ENCODE results near the gene STAB1. TPM values are rescaled to one million over a fixed set of nuclear protein-coding genes. Genes with fewer than 3 reads are reported as not detected.

The STAB1 gene
- total and polyA plus RNA-seq, 2 experiments from 2014 or later: 0.90 to 1.9 TPM

Small RNA genes within 50 kb of the gene (small RNA-seq; reads per million reads assigned to genes)
- not detected for gene RNU6-856P (ENCODE audit: low replicate concordance)
- gene RNU6ATAC16P (ENCODE audit: low replicate concordance): not detected

Other genes starting within 250 kb of the STAB1 start
- gene PPM1M, start 249.6 kb upstream of the STAB1 start, total RNA-seq (2014; rRNA removed; shearing (Covaris generic)): 1.8 and 4.0 TPM in 2 replicates
- 2.2 and 2.8 TPM in 2 replicates for gene PPM1M, start 249.6 kb upstream of the STAB1 start, polyA plus RNA-seq (2016; fragmentation: Nextera tagmentation; extraction: Ambion mirVana)
- gene WDR82, start 216.7 kb upstream of the STAB1 start, total RNA-seq (2014; rRNA removed; shearing (Covaris generic)): 69.8 and 71.8 TPM in 2 replicates
- gene WDR82, start 216.7 kb upstream of the STAB1 start, polyA plus RNA-seq (2016; fragmentation: Nextera tagmentation; extraction: Ambion mirVana): 25.2 and 31.2 TPM in 2 replicates
- gene GLYCTK, start 207.5 kb upstream of the STAB1 start, total RNA-seq (2014; rRNA removed; shearing (Covaris generic)): 7.5 and 8.3 TPM in 2 replicates
- 3.0 and 3.8 TPM in 2 replicates for gene GLYCTK, start 207.5 kb upstream of the STAB1 start, polyA plus RNA-seq (2016; fragmentation: Nextera tagmentation; extraction: Ambion mirVana)
- 0.35 and 1.8 TPM in 2 replicates for gene DNAH1, start 179.0 kb upstream of the STAB1 start, total RNA-seq (2014; rRNA removed; shearing (Covaris generic))
- gene DNAH1, start 179.0 kb upstream of the STAB1 start, polyA plus RNA-seq (2016; fragmentation: Nextera tagmentation; extraction: Ambion mirVana): 0.17 and 0.81 TPM in 2 replicates
- gene BAP1, start 85.3 kb upstream of the STAB1 start, total RNA-seq (2014; rRNA removed; shearing (Covaris generic)): 78.1 and 95.7 TPM in 2 replicates
- gene BAP1, start 85.3 kb upstream of the STAB1 start, polyA plus RNA-seq (2016; fragmentation: Nextera tagmentation; extraction: Ambion mirVana): 28.5 and 30.4 TPM in 2 replicates
- 7.0 and 12.2 TPM in 2 replicates for gene PHF7, start 84.7 kb upstream of the STAB1 start, total RNA-seq (2014; rRNA removed; shearing (Covaris generic))
- gene PHF7, start 84.7 kb upstream of the STAB1 start, polyA plus RNA-seq (2016; fragmentation: Nextera tagmentation; extraction: Ambion mirVana): 16.3 and 17.1 TPM in 2 replicates
- gene SEMA3G, start 50.2 kb upstream of the STAB1 start, total RNA-seq (2014; rRNA removed; shearing (Covaris generic)): 2.2 and 2.5 TPM in 2 replicates
- gene SEMA3G, start 50.2 kb upstream of the STAB1 start, polyA plus RNA-seq (2016; fragmentation: Nextera tagmentation; extraction: Ambion mirVana): 0.47 and 0.56 TPM in 2 replicates
- gene TNNC1, start 41.3 kb upstream of the STAB1 start, total RNA-seq (2014; rRNA removed; shearing (Covaris generic)): 1.7 and 6.5 TPM in 2 replicates
- 6.9 and 8.3 TPM in 2 replicates for gene TNNC1, start 41.3 kb upstream of the STAB1 start, polyA plus RNA-seq (2016; fragmentation: Nextera tagmentation; extraction: Ambion mirVana)
- gene NISCH, start 39.7 kb upstream of the STAB1 start, total RNA-seq (2014; rRNA removed; shearing (Covaris generic)): 65.9 and 76.4 TPM in 2 replicates
- 16.7 and 18.4 TPM in 2 replicates for gene NISCH, start 39.7 kb upstream of the STAB1 start, polyA plus RNA-seq (2016; fragmentation: Nextera tagmentation; extraction: Ambion mirVana)
- gene NT5DC2, start 38.5 kb downstream of the STAB1 start, total RNA-seq (2014; rRNA removed; shearing (Covaris generic)): 287 and 324 TPM in 2 replicates
- 260 and 269 TPM in 2 replicates for gene NT5DC2, start 38.5 kb downstream of the STAB1 start, polyA plus RNA-seq (2016; fragmentation: Nextera tagmentation; extraction: Ambion mirVana)
- gene UQCC5, start 41.3 kb downstream of the STAB1 start, total RNA-seq (2014; rRNA removed; shearing (Covaris generic)): 1.6 and 2.6 TPM in 2 replicates
- 156 and 157 TPM in 2 replicates for gene UQCC5, start 41.3 kb downstream of the STAB1 start, polyA plus RNA-seq (2016; fragmentation: Nextera tagmentation; extraction: Ambion mirVana)
- 72.5 and 80.7 TPM in 2 replicates for gene PBRM1, start 190.6 kb downstream of the STAB1 start, total RNA-seq (2014; rRNA removed; shearing (Covaris generic))
- 40.8 and 57.5 TPM in 2 replicates for gene PBRM1, start 190.6 kb downstream of the STAB1 start, polyA plus RNA-seq (2016; fragmentation: Nextera tagmentation; extraction: Ambion mirVana)
- gene GNL3, start 190.7 kb downstream of the STAB1 start, total RNA-seq (2014; rRNA removed; shearing (Covaris generic)): 138 and 169 TPM in 2 replicates
- gene GNL3, start 190.7 kb downstream of the STAB1 start, polyA plus RNA-seq (2016; fragmentation: Nextera tagmentation; extraction: Ambion mirVana): 177 and 205 TPM in 2 replicates
- gene GLT8D1, start 210.5 kb downstream of the STAB1 start, total RNA-seq (2014; rRNA removed; shearing (Covaris generic)): 40.8 and 50.7 TPM in 2 replicates
- gene GLT8D1, start 210.5 kb downstream of the STAB1 start, polyA plus RNA-seq (2016; fragmentation: Nextera tagmentation; extraction: Ambion mirVana): 24.6 and 30.0 TPM in 2 replicates
- 165 and 187 TPM in 2 replicates for gene SPCS1, start 210.8 kb downstream of the STAB1 start, total RNA-seq (2014; rRNA removed; shearing (Covaris generic))
- gene SPCS1, start 210.8 kb downstream of the STAB1 start, polyA plus RNA-seq (2016; fragmentation: Nextera tagmentation; extraction: Ambion mirVana): 277 and 288 TPM in 2 replicates